ENCODE data around the gene PARS2.

Gene PARS2

DNA sequence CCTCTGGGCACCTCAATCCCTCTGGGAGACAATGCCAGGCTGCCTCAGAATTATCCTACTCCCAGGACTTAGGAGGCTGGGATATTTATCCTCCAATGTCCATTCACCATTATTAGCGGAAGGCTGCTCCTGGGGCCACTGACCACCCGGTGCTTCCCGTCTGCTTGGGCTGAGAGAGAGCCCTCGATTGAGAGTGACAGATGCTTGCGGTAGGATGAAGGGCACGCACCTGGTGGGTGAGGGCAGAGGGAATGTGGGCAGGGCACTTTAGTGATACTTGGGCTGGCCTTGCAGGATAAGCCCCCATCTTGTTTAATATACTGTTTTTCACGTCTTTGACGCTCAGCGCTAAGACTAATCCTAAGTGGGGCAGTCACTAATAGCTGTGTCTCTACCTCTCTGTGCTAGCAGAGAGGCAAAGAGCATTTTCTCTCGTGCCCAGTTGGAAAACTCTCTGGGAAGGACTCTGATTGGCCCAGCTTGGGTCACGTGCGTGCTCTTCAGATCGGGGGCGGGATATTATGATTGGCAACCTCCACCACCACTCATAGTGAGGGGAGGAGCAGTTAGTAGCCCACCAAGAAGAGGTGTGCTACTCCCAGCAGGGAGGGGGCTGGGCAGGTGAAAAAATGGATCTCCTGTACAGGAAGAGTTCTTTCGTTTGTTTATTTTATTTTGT is 10.6 kb upstream of the PARS2 start:
- DNase-seq (ENCODE audit: low read depth) = no peak

DNA sequence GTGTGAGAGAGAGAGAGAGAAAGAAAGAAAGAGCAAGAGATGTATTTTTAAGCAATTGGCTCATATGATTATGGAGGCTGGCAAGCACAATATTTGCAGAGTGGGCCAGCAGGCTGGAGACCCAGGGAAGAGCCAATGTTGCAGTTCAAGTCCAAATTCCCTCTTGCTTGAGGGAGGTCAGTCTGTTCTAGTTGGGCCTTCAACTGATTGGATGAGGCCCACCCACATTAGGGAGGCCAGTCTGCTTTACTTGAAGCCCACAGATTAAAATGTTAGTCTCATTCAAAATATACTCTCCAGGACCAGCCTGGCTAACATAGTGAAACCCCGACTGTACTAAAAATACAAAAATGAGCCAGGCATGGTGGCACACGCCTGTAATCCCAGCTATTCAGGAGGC is 8.6 kb upstream of the PARS2 start:
- no peak for DNase-seq (ENCODE audit: low read depth)

DNA sequence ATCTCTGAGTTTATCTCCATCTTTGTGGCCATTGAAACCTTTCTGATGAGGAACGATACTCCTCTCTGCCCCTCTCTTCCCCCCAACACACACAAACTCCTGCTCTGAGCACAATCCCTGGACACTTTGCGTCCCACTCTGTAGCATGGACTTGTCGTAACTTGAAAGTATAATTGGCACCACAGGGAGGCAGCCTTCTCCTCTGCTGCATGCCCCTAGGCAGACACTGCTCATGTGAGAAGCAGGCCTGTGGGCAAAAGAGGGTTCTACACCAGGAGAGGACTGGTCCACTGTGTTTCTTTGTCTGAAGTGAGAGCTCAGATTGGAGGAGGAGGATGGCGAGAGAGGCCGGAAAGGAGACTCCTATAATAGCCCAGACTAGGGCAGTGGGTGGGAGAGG is 3.8 kb upstream of the PARS2 start:
- no peak for DNase-seq (ENCODE audit: low read depth)

DNA sequence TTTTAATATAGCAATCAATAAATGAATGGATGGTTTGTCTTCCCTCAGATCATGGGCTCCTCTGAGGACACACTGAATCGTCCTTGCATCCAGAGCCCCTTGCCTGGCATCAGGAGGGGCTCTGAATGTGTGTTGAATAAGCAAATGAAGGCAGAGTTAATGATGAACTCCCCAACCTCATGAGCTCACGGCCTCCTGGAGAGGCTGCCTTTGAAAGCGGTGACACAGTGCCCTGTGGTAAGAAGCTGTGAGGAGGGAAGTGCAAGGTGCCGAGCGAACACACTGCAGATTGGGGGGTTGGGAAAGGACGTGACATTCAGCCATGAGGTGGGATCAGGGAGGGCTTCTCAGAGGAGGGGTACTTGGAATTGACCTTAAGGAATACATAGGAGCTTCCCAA is 3.2 kb upstream of the PARS2 start:
- no peak for DNase-seq (ENCODE audit: low read depth)

DNA sequence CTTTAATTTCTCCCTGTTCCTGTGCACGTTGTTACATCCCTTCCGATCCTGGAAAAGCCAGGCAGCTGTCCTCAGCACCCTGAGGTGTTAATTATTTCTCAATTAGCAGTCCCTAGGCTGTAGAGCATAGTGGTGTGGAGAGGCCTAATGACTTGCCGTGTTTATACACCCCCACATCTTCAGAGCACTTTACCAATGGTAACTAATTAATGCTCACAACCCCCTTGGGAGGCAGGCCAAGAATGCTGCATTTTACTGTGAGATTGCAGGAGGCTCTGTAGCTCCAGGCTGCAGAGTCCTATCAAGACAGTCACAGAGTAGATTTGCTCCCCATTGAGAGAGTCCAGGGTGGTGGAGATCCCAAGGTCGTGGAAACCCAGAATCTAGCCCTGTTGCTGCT is 2.4 kb upstream of the PARS2 start:
- DNase-seq (ENCODE audit: low read depth) = no peak

DNA sequence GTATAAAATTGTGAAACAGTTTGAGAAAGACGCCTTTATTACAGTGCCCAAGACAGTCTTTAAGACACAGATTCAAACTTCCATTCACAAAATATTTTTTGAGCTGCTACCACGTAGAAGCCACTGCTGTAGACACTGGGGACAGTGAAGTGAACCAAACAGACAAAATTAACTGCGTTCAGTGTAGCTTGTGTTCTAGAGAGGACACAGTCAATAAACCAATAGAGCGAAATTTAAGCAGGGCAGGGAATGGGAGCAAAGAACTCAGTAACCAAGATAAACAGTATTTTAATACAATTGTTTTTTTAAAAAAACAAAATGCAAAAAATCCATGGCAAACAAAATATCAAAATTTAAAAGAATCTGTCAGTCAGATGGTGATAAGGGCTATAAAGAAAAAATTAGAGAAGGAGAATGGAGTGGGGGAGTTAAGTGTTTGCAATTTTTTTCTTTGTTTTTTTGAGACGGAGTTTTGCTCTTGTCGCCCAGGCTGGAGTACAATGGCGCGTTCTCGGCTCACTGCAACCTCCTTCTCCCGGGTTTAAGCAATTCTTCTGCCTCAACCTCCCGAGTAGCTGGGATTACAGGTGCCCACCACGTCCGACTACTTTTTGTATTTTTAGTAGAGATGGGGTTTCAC is 719 bp upstream of the PARS2 start:
- no peak for DNase-seq (ENCODE audit: low read depth)

DNA sequence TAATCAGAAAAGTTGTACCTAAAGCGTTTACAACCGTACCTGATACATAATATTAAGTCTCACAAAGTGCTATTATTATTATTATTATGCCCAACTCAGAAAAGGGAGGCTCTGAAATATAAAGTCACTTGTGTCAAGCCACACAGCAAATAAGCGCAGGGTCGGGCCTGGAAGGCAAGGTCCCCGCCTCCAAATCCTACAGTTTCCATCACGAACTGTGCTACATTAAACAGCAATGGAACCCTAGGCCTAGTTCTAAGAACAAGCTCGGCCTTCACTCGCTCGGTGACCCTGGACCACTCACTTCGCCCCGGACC is 549 bp downstream of the PARS2 start:
- DNase-seq (ENCODE audit: low read depth) = no peak

DNA sequence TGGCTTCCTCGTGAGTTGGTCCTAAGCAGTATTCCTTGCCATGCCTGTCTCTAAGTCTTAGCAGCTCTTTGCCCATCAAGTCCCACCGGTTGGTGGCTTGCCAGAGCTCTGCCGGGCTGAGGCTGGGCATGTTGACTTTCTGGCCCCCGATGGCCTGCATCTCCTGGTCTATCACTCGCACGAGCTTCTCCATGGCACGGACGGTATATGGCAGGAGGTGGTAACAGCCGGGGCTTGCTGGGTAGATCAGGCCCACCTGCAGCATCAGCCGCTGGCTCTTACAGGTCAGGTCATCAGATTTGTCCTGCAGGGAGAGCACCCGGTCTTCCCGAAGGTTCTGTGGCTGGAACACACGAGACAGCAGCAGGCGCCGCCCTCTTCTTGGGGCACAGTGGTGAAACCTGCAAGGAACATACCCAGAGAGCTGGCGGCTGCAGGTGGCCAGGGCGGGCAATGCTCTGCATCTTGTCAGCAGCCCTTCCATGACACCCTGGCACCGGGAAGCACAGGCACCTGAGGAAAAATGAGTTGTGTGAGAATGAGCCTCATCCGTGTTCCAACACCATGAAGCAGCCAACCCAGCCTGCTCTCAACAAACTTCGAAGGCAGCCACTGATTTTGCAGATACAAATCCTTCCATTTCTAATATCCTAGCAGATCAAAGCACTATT is 5.5 kb downstream of the PARS2 start:
- DNase-seq (ENCODE audit: low read depth) = no peak

DNA sequence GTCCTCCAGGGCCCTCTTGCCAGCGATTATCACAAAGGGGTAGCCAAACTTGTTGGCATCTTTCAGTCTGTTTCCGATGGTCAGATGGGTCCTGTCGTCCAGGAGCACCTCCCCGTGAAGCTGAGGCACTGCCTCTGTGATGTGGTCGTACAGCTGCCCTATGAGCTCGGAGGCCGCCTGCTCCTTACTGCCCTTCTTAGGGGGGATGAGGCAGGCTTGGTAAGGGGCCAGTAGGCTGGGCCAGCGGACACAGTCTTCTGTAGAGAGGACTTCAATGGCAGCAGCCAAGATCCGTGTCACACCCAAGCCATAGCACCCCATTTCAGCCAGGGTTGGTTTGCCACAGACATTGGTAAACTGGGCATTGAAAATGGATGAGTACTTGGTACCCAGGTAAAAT is 6.5 kb downstream of the PARS2 start:
- no peak for DNase-seq (ENCODE audit: low read depth)

DNA sequence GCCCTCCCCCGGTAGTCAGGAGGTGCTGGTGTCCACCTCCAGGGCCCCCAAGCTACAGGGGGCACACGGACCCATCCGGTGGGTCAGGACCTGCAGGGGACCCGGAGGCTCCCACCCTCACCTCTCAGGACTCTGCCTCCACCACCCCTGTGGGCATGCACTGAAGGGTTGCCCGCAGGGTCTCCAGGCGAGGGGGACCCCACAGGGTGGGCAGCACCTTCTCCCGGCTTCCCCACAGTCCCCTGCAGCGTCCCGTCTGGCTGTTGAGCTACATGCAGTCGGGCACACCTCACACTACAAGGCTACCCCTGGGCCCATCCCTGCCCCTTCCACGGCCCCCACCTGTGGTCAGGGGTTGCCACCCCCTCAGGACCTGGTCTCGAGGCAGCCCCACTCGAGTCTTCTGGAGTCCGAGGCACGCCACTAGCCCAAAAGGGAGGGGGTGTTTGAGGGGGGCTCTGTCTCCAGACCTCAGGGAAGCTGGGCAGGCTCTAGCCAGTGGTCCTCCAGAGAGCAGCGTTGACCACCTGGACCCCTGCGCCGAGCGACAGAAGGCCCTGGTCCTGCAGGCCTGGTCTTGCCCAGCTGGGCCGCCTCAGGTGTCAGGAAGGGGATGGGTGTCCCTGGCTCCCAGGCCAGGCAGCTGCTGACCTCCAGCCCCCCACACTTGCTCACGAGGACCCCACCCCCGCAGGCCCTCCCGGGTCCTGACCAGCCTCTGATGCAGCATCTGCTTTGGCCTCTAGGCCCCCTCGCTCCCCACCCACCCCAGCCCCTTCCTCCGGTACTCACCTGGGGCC is 9.6 kb downstream of the PARS2 start:
- no peak for DNase-seq (ENCODE audit: low read depth)

DNA sequence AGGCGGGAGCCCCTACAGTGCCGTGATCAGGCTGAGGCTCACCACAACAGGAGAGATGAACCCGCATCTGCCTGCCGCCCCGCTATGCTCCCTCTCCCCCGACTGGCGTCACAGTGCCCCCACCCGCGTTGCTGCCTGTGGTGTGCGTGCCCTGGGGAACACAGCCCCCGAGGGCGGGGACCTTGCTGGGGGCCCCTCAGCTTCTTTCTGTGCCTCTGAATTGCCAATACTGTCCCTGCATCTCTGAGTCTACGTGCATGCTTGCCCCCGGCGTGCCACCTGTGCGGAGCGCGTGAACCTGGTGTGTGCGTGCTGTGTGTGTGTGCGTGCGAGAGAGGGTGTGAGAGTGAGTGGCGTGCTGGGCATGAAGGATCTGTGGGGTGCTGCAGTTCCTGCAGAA is 10.3 kb downstream of the PARS2 start:
- no peak for DNase-seq (ENCODE audit: low read depth)

DNA sequence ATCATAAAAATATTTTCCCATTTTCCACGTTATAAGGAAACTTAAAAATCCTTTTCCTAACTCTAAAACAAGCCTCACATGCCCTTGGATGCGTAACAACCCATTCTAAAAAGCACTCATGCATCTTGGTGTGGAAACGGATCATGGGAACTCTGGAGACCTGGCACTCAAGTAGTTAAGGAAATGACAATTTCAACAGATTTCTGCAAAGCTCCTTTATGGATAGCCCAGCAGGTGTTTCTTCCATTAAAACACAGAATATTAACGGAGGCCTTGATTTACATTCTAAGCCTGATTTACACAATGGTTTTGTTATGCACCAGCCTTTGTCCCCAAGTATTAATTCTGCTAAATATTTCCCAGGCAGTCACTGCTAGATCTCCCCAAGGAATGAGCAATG is 12.9 kb downstream of the PARS2 start:
- no peak for DNase-seq (ENCODE audit: low read depth)

DNA sequence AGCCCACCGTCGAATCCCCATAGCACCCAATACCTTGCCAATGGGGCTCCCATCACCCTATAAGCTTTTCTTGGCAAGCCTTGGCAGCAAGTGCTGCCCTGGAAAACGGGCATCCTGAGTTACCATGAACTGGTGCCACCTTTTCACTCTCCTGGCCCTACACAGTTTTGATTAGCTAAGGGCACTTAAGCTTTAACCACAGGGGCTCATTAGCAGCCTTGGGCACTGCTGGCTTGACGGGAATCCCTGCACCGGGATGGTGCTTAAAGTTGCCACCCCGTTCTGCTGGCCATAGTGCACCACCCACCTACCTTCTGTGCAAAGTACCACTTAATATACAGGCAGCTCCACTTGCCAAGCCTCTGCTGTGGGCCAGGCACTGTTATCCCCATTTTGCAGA is 13.7 kb downstream of the PARS2 start:
- DNase-seq (ENCODE audit: low read depth) = no peak

DNA sequence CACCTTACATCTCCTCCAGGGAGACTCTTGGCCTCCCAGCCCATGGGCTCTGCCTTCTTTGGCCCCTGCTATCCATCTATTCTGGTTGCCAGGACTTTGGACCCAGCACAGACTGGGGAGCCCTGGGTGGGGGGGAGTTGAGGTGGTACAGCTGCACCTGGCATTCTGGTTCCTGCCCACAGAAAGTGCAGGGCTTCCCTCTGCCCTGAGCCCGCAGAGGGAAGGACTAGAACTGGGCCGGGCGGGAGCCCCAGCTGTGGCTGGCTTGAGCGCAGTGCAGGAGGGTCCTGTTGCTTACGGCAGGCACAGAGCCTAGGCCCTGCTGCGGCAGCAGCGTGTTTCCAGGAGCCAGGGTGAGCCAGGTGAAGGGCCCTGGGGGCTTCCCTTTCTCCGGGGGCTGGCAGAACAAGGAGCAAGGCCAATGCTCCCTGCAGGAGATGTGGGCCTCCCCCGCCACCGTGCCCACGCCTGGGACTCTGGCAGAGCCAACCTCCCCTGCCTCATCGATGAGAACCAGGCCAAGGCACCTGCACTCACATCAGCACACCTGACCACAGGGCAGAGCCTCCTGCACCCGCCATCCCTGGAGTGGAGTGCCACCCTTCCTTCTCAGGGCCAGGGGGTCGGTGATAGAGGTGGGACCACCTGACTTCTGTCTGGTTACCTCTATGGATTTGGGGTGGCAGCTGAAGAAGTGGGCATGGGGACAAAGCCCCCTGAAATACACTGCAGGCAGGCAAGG is 16.1 kb downstream of the PARS2 start:
- DNase-seq (ENCODE audit: low read depth) = no peak

DNA sequence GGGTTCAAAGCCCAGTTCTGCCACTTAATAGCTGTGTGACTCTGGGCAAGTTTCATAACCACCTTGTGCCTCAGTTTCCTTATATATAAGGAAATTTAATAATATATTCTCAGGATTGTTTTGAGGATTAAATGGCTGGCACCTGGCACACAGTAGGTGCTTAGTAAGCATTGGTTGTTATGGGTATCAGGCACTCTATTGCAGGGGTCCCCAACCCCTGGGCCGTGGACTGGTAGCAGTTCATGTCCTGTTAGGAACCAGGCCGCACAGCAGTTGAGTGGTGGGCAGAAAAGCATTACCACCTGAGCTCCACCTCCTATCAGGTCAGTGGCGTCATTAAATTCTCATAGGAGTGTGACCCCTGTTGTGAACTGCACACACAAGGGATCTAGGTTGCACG is 18.5 kb downstream of the PARS2 start:
- no peak for DNase-seq (ENCODE audit: low read depth)

DNA sequence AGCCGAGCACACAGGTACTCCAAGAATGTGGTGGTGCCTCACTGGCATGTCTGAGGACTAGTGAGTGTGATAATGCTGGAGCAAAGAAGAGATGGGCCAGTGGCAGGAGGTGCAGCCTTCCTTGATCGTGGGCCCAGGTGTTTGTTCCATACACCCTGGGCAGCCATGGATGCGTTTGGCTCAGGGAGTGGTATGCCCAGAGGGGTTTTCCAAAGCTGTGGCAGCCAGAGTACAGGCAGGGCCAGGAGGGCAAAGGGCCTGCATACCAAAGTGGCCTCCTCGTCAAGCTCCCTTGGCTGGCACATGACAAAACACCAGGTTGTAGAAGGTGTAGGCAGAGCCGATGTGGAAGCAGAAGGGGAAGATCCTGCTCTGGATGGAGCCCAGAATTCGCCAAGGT is 19.0 kb downstream of the PARS2 start:
- no peak for DNase-seq (ENCODE audit: low read depth)

DNA sequence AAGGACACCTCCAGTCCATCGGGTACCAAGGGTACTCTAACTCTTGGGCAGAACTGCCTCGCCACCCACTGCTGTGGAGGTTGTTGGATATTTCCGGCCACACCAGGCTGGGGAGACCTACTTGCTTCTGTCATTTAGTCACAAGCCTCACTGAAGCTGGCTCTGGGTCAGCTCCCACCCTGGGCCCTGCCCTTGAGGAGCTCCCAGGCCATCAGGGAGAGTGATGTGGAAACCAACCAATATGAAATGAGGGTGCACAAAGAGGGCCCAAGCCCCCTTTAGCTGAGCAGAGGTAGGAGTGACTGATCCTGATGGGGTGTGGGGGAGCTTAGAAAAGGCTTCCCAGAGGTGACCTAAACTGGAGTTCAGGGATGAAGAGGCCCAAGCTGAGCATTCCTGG is 19.6 kb downstream of the PARS2 start:
- DNase-seq (ENCODE audit: low read depth) = no peak

DNA sequence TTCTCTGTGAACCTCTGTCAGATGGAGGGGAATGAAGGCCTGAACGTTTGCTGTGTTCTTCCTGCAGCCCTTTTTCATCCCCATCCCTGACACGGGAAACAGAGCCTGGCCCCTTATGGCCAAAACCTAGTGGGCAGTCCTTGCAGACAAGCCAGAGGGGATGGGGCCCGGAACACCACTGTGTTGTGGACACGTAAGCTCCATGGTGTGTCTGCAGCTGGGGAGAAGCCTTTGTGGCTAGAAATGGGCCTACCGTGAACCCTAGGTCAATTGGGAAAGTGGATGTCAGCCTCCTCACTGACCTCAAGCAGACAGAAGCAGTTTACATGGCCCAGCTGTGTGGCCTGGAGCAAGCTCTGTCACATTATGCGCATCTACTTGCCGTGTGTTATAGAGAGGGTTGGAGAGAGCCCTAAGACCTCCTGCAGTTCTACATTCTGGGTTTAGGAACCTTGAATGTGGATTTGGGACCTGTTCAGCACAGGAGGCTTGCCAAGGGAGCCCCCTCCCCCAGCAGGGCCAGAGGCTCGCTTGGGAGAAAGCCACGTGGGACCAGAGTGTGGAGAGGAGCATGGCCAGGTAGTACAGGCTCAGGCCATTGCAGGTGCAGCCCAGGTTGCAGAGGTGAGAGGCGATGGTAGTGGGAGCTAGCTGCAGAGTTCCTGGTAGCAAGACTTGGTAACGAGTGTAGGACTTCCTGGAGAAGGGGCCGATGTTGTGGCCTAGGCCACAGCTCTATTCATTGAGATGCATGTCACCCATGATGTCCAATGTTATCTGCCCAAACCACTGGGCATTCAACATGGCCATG is 20.7 kb downstream of the PARS2 start:
- no peak for DNase-seq (ENCODE audit: low read depth)

DNA sequence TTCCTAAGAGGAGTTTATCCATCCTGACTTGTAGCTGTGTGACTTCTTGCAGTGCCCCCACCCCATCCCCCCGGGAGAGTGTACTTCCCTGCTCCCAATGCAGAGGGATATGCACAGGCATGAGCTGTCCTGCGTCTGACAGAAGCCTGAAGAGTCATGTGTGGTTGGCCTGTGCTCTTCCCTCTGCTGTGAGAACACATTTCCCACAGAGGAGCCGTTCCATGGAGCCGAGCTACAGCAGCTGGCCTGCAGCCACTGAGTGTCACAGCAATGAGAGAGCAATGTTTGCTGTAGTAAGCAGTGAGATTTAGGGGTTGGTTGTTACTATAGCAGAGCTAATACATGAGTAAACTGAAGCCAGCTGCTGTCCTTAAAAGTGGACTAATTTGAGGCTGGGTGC is 22.0 kb downstream of the PARS2 start:
- no peak for DNase-seq (ENCODE audit: low read depth)

DNA sequence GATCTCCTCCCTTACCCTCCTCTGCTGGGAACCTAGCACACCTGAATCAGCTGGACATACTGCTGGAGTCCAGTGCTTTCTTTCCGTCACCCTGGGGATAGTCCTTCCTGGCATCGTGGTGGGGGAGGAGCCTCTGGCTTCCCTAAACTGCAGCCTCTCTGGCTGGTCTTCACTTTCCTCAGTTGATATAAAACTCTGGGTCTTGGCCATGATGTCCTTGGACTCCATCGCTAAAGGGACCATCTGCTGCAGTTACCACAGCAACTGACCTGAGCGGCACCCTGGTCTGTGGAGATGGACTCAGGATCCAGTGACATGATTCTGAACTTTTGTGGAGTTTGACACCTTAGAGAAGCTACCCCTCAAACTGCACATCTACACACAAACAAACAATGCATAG is 22.8 kb downstream of the PARS2 start:
- DNase-seq (ENCODE audit: low read depth) = no peak

DNA sequence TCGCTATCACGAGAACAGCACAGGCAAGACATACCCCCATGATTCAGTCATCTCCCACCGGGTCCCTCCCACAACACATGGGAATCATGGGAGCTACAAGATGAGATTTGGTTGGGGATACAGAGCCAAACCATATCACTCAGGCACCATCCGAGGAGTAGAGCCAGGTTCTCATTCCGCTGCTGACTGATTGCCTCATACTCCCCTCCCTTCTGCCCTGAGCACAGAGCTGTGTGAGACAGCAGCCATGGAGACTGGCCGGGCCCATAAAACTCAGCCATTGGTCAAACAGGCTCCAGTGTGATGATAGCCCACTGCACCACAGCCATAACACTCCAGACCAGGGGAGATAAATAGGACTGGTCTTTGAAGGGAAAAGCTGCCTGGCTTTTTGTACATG is 26.1 kb downstream of the PARS2 start:
- DNase-seq (ENCODE audit: low read depth) = no peak

DNA sequence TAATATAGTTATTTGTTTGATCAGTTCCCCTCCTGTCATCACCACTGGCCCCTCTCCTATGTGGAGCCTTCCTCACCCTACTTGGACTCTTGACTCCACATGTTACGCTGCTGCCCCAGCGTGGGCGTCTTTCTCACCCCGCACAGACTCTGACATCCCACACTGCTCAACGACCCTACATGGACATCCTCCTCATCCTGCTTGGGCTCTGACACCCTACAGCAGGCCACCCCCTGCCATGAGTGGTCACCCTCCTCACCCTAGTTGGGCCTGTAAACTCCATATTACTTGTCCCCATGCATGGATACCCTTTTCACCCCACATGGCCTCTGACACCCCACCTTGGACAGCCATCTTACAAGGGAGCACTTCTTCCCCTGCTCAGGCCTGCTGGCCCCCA is 27.6 kb downstream of the PARS2 start:
- no peak for DNase-seq (ENCODE audit: low read depth)

Data from stimulated activated CD8-positive, alpha-beta memory T cell treated with anti-CD3 and anti-CD28 coated beads, Interleukin-15, amount 100 ng/mL, for 1 hour (primary cell).